Keratinocyte (primary cell): Measurements from ENCODE around the gene PCSK2. TPM values are rescaled to one million over a fixed set of nuclear protein-coding genes. Genes with fewer than 3 reads are reported as not detected.

Experiments used
- DNase-seq: peaks from one replicate; pipeline ENCODE4 v3.0.0-alpha.2; 2011; ENCODE audit warnings: low read depth, missing footprints, low spot score
- FAIRE-seq: peaks from 2 replicates; lab custom pipeline; 2011; peaks lifted over from hg19 to GRCh38; lab: Jason Lieb, UNC
- H2AFZ ChIP-seq: 2 replicates; pipeline ENCODE4 v1.6.0; 2012; ENCODE audit warnings: low read length, control low read depth, inconsistent platforms; ENCODE audit not compliant: control insufficient read depth
- H3K27ac ChIP-seq: 2 replicates; pipeline ENCODE4 v1.5.1; 2011; ENCODE audit warnings: low read length; ENCODE audit not compliant: control insufficient read depth, insufficient read depth
- H3K27me3 ChIP-seq: 3 replicates; pipeline ENCODE4 v1.6.0; 2011; ENCODE audit warnings: low read length; ENCODE audit not compliant: control insufficient read depth, insufficient read depth; ENCODE audit errors: extremely low read depth
- H3K36me3 ChIP-seq, 2 experiments: 2 replicates in 1 of 2; 3 replicates in 1 of 2; pipeline ENCODE4 v1.5.1; 2011; ENCODE audit warnings: low read length in 2 of 2, mild to moderate bottlenecking in 1 of 2; ENCODE audit not compliant: control insufficient read depth in 2 of 2, insufficient read depth in 2 of 2; ENCODE audit errors: extremely low read depth in 1 of 2
- H3K4me1 ChIP-seq: 3 replicates; pipeline ENCODE4 v1.5.1; 2011; ENCODE audit warnings: low read length; ENCODE audit not compliant: control insufficient read depth, insufficient read depth; ENCODE audit errors: extremely low read depth
- H3K4me2 ChIP-seq: 3 replicates; pipeline ENCODE4 v1.6.0; 2011; ENCODE audit warnings: low read depth, low read length; ENCODE audit not compliant: control insufficient read depth, insufficient read depth; ENCODE audit errors: extremely low read depth
- H3K4me3 ChIP-seq, 3 experiments: fragments of 200-600 bp in 1 of 3; sonication (generic) in 1 of 3; 2 replicates in 2 of 3; 3 replicates in 1 of 3; pipeline ENCODE4 v1.5.1; 2011 to 2016; ENCODE audit warnings: low read length in 3 of 3, mild to moderate bottlenecking in 3 of 3, control low read depth in 2 of 3, inconsistent platforms in 1 of 3, low read depth in 1 of 3, mixed read lengths in 1 of 3, mixed run types in 1 of 3, moderate library complexity in 1 of 3; ENCODE audit not compliant: control insufficient read depth in 2 of 3, insufficient read depth in 2 of 3; ENCODE audit errors: extremely low read depth in 1 of 3
- H3K79me2 ChIP-seq: 2 replicates; pipeline ENCODE4 v1.6.0; 2012; ENCODE audit warnings: low read length; ENCODE audit not compliant: control insufficient read depth, insufficient read depth
- H3K9ac ChIP-seq: 3 replicates; pipeline ENCODE4 v1.6.0; 2011; ENCODE audit warnings: low read length; ENCODE audit not compliant: control insufficient read depth, insufficient read depth; ENCODE audit errors: extremely low read depth
- H3K9me1 ChIP-seq: 3 replicates; pipeline ENCODE4 v1.6.0; 2011; ENCODE audit warnings: low read length; ENCODE audit not compliant: control insufficient read depth, insufficient read depth; ENCODE audit errors: extremely low read depth
- H3K9me3 ChIP-seq: 2 replicates; pipeline ENCODE4 v1.5.1; 2012; ENCODE audit warnings: low read depth, low read length; ENCODE audit not compliant: control insufficient read depth
- H4K20me1 ChIP-seq: 3 replicates; pipeline ENCODE4 v1.6.0; 2011; ENCODE audit warnings: low read length; ENCODE audit not compliant: control insufficient read depth, insufficient read depth; ENCODE audit errors: extremely low read depth
- EZH2 ChIP-seq: IDR thresholded peaks from one replicate; pipeline ENCODE4 v1.6.1; 2012; ENCODE audit warnings: inconsistent platforms, mild to moderate bottlenecking, low read length, moderate library complexity
- dilution Hi-C: fragments of 300-500 bp; cut with MboI; formaldehyde crosslinking; loops from one replicate; pipeline ENCODE4 v1.7.0; 2020; ENCODE audit warnings: low sequenced_read_pairs; ENCODE audit not compliant: extremely low pct_ligation_motif_present
- polyA plus RNA-seq, 5 experiments: library from polyadenylated mRNA; depleted of rRNA in 3 of 5; stranded (reverse) in 3 of 5; stranded (forward) in 1 of 5; unstranded in 1 of 5; fragments of >200 nt; gene quantifications; 1 replicate in 1 of 5; 2 replicates in 3 of 5; 3 replicates in 1 of 5; pipeline versions ENCODE4 v1.2.1 to v1.2.3, GENCODE V29; 2011 to 2012; ENCODE audit warnings: missing spikeins in 2 of 5, low read depth in 1 of 5, low replicate concordance in 1 of 5
- TF ChIP-seq, protein P1 (sequence below), 3 experiments: IDR thresholded peaks in 1 of 3; conservative IDR thresholded peaks in 1 of 3; optimal IDR thresholded peaks in 1 of 3; 2 replicates in 2 of 3; 3 replicates in 1 of 3; pipeline versions ENCODE3 to v1.5.1; 2011; ENCODE audit warnings: low read length in 3 of 3, mild to moderate bottlenecking in 3 of 3, moderate library complexity in 2 of 3, control low read depth in 1 of 3, inconsistent platforms in 1 of 3; ENCODE audit not compliant: insufficient read depth in 2 of 3; ENCODE audit errors: extremely low read depth in 1 of 3

PCSK2 gene
- polyA plus RNA-seq, 1 donor (not counting 4 experiments of a cell fraction or from before 2014, with no cell fraction given) = not detected

DNA sequence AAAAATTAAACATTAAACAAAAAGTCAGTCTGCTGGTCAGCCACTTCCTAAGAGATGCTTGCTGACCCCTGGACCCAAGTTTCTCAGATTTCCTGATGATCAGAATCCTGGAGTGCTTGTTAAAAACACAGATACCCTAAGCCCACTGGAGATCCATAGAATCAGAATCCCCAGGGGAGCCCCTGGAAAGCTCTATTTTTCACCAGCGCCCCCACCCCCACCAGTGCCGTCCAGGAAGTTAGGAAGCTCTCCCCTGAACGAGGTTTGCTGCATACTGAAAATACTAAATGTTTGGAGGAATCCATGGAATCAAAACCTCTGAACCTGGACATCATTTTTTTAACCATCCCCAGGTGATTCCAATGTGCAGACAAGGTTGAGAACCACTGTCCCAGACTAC lies 235.1 kb downstream of the PCSK2 start:
- Histone ChIP-seq H4K20me1 (no peaks in the 10 kb centered on the region), H3K27me3 (no peaks in the 10 kb centered on the region), H3K9me1 (no peaks in the 10 kb centered on the region), H2AFZ (no peak overlapping the region), H3K4me3 (no peak overlapping the region), H3K79me2 (no peaks in the 10 kb centered on the region), H3K36me3 (no peaks in the 10 kb centered on the region), H3K9ac (no peak overlapping the region), H3K27ac (no peak overlapping the region), H3K4me1 (no peaks in the 10 kb centered on the region), H3K9me3 (no peaks in the 10 kb centered on the region), H3K4me2 (no peak overlapping the region)
- dilution Hi-C loops = no loop called here
- DNase-seq = no peak
- TF ChIP-seq, protein P1, sequence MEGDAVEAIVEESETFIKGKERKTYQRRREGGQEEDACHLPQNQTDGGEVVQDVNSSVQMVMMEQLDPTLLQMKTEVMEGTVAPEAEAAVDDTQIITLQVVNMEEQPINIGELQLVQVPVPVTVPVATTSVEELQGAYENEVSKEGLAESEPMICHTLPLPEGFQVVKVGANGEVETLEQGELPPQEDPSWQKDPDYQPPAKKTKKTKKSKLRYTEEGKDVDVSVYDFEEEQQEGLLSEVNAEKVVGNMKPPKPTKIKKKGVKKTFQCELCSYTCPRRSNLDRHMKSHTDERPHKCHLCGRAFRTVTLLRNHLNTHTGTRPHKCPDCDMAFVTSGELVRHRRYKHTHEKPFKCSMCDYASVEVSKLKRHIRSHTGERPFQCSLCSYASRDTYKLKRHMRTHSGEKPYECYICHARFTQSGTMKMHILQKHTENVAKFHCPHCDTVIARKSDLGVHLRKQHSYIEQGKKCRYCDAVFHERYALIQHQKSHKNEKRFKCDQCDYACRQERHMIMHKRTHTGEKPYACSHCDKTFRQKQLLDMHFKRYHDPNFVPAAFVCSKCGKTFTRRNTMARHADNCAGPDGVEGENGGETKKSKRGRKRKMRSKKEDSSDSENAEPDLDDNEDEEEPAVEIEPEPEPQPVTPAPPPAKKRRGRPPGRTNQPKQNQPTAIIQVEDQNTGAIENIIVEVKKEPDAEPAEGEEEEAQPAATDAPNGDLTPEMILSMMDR (optimal IDR thresholded peaks at IDR 0.05 in 1 of 3, IDR thresholded peaks at IDR 0.05 in 1 of 3, conservative IDR thresholded peaks at IDR 0.05 in 1 of 3; ENCODE audit: extremely low read depth in 1 of 3, insufficient read depth in 2 of 3, low read length in 3 of 3) = no peak
- TF ChIP-seq EZH2 = no peak
- FAIRE-seq = no peak

- Histone ChIP-seq H3K4me3 (no peak overlapping the region), H3K4me2 (no peak overlapping the region), H3K9me3 (no peaks in the 10 kb centered on the region), H3K4me1 (no peaks in the 10 kb centered on the region), H3K79me2 (no peaks in the 10 kb centered on the region), H3K36me3 (no peaks in the 10 kb centered on the region), H3K9ac (no peak overlapping the region), H3K9me1 (no peaks in the 10 kb centered on the region), H4K20me1 (no peaks in the 10 kb centered on the region), H3K27me3 (no peaks in the 10 kb centered on the region), H3K27ac (no peak overlapping the region), H2AFZ (no peak overlapping the region)
- FAIRE-seq = no peak
- DNase-seq = no peak
- TF ChIP-seq, protein P1 (optimal IDR thresholded peaks at IDR 0.05 in 1 of 3, IDR thresholded peaks at IDR 0.05 in 1 of 3, conservative IDR thresholded peaks at IDR 0.05 in 1 of 3; ENCODE audit: extremely low read depth in 1 of 3, insufficient read depth in 2 of 3, low read length in 3 of 3) = no peak
- TF ChIP-seq EZH2 = no peak
- dilution Hi-C loops = no loop called here
Measured at GRCh38 chr20:17463711-17464110, 236.9 kb downstream of the PCSK2 start.
